Uterus (tissue), 4 donors: ENCODE measurements around the gene SCUBE1. TPM values are rescaled to one million over a fixed set of nuclear protein-coding genes. Genes with fewer than 3 reads are reported as not detected.

Experiments used
- DNase-seq, 2 donors: peaks; one replicate each; pipeline ENCODE4 v3.0.0-alpha.2; 2019 to 2020
- H3K27ac ChIP-seq, 2 donors: fragments of 200-600 bp; sonication (generic); 1 replicate in 1 of 2; 2 replicates in 1 of 2; pipeline ENCODE4 v1.5.1; 2016 to 2018
- H3K27me3 ChIP-seq, 2 donors: fragments of 200-600 bp; sonication (generic); one replicate each; pipeline ENCODE4 v1.5.1; 2018 to 2019; ENCODE audit warnings: control low read depth in 1 of 2
- H3K36me3 ChIP-seq, 2 donors: fragments of 200-600 bp; sonication (generic); one replicate each; pipeline ENCODE4 v1.5.1; 2019; ENCODE audit warnings: control low read depth in 1 of 2
- H3K4me1 ChIP-seq, 2 donors: fragments of 200-600 bp; sonication (generic); one replicate each; pipeline ENCODE4 v1.5.1; 2018 to 2019; ENCODE audit warnings: control low read depth in 1 of 2
- H3K4me3 ChIP-seq, 2 donors: fragments of 200-600 bp; sonication (generic); 1 replicate in 1 of 2; 2 replicates in 1 of 2; pipeline ENCODE4 v1.5.1; 2018 to 2019; ENCODE audit warnings: mild to moderate bottlenecking in 1 of 2
- H3K9me3 ChIP-seq, 2 donors: fragments of 200-600 bp; sonication (generic); one replicate each; pipeline ENCODE4 v1.5.1; 2019; ENCODE audit warnings: control low read depth in 1 of 2
- POLR2A ChIP-seq, 2 donors: fragments of 450-650 bp; IDR thresholded peaks; one replicate each; pipeline ENCODE4 v1.6.1; 2016; ENCODE audit warnings: antibody characterized with exemption in 2 of 2, mild to moderate bottlenecking in 1 of 2, moderate library complexity in 1 of 2
- intact Hi-C: fragments of 100-400 bp; cut with DNase I; formaldehyde crosslinking; loops from one replicate; pipeline ENCODE4 v1.15.1; 2023; ENCODE audit warnings: low total_unique reads
- total RNA-seq, 4 donors: library from RNA; depleted of rRNA in 3 of 4; stranded (reverse); fragments of >200 nt in 3 of 4; gene quantifications; one replicate each; pipeline versions ENCODE4 v1.1.0 to v1.2.4, GENCODE V29; 2014 to 2023
- TF ChIP-seq, protein P1 (sequence below), 4 experiments: fragments of 200-600 bp in 2 of 4; fragments of 450-650 bp in 2 of 4; sonication (generic) in 2 of 4; IDR thresholded peaks; one replicate each; pipeline ENCODE4 v1.5.1; 2016 to 2019; ENCODE audit warnings: antibody characterized with exemption in 4 of 4, mild to moderate bottlenecking in 2 of 4, moderate library complexity in 1 of 4
- donor health status: DM: yes; HTN: yes; CAD: no.

SCUBE1 gene
- total RNA-seq, 4 donors from 2014 or later: 0.14 to 1.7 (median 0.26) TPM; not detected in 1

DNA sequence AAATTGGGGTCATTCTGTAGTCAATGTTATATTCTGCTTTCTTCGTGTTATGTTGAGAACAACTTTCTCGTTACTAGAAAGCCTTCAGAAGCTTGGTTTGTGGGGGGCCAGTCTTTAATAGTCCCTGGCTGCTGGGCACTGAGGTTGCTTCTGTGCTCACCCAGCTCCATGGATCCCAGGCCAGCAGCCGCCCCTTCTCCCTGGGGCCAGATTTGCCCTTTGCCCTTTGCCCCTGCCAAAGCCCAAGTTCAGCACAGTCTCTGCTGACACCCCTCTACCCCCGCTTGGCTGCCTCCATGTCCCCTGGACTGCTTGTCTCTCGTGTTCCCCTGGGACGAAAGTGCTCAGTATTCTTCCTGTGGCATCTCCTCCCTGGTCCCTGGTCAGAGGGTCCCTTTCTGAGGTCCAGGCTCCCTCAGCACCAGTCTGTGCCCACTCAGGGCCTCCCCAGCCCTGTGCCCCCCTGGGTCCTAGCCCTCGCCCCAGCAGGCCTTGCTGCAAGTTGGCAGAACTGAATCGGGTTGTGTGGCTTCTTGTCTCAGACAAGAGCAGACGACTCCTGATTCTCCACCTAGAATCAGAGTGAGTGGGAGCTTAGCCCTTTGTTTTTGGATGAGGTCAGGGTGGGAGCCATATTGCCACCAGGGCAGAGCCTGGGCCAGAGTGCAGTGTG is 185.2 kb downstream of the SCUBE1 start:
- H3K9me3 ChIP-seq: no peaks in the 10 kb centered on the region
- no peak for DNase-seq
- H3K27me3 ChIP-seq: no peaks in the 10 kb centered on the region
- no peak overlapping the region for H3K4me3 ChIP-seq
- H3K27ac ChIP-seq: no peak overlapping the region
- TF ChIP-seq, protein P1, sequence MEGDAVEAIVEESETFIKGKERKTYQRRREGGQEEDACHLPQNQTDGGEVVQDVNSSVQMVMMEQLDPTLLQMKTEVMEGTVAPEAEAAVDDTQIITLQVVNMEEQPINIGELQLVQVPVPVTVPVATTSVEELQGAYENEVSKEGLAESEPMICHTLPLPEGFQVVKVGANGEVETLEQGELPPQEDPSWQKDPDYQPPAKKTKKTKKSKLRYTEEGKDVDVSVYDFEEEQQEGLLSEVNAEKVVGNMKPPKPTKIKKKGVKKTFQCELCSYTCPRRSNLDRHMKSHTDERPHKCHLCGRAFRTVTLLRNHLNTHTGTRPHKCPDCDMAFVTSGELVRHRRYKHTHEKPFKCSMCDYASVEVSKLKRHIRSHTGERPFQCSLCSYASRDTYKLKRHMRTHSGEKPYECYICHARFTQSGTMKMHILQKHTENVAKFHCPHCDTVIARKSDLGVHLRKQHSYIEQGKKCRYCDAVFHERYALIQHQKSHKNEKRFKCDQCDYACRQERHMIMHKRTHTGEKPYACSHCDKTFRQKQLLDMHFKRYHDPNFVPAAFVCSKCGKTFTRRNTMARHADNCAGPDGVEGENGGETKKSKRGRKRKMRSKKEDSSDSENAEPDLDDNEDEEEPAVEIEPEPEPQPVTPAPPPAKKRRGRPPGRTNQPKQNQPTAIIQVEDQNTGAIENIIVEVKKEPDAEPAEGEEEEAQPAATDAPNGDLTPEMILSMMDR (IDR thresholded peaks at IDR 0.05): no peak
- no peak for TF ChIP-seq POLR2A (IDR thresholded peaks at IDR 0.05)
- no peaks in the 10 kb centered on the region for H3K36me3 ChIP-seq
- H3K4me1 ChIP-seq: no peaks in the 10 kb centered on the region
- intact Hi-C loops: no loop called here

DNA sequence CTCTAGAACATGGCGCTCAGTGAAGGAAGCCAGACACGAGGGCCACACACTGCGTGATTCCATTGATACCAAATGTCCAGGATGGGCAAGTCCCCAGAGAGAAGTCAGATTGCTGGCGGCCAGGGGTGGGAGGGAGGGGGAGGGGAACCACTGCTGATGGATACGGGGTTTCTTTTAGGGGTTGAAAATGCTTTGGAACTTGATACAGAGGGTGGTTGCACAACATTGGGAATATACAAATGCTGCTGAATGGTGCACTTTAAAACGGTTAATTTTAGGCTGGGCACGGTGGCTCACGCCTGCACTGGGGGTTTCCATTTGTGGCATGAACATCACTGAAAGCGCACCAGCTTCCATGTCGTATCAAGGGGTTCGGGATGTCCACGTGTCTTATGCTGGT is 186.8 kb downstream of the SCUBE1 start:
- H3K4me1 ChIP-seq: peaks cover 0 to 8% of the 10 kb centered on the region in 2 donors
- no peak for DNase-seq
- no peak overlapping the region for H3K4me3 ChIP-seq
- TF ChIP-seq, protein P1 (IDR thresholded peaks at IDR 0.05): no peak
- no peak for TF ChIP-seq POLR2A (IDR thresholded peaks at IDR 0.05)
- no peaks in the 10 kb centered on the region for H3K36me3 ChIP-seq
- H3K27ac ChIP-seq: no peak overlapping the region
- intact Hi-C loops: no loop called here
- no peaks in the 10 kb centered on the region for H3K9me3 ChIP-seq
- H3K27me3 ChIP-seq: no peaks in the 10 kb centered on the region

DNA sequence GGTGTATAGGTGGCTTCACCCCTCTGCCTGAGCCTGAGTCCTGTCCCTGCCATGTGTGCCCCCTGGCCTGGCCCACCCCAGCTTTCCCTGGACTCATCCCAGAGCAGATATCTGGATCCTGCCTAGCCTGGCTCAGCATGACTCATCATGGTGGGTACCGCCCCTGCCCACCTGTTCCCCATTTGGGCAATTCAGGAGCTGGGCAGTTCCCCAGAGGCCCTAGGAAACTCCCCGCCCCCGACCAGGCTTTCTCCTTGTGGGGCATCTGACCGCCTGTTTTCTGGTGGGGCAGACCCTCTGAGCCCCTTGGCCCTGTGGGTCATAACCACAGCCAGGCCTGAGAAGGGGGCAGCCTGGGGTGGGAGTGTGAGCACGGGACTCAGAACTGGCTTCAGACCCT is 187.4 kb downstream of the SCUBE1 start:
- Histone ChIP-seq H3K4me3 (no peak overlapping the region), H3K9me3 (no peaks in the 10 kb centered on the region), H3K36me3 (no peaks in the 10 kb centered on the region), H3K4me1 (peaks cover 0 to 8% of the 10 kb centered on the region in 2 donors), H3K27ac (no peak overlapping the region), H3K27me3 (no peaks in the 10 kb centered on the region)
- no peak for TF ChIP-seq POLR2A (IDR thresholded peaks at IDR 0.05)
- TF ChIP-seq, protein P1 (IDR thresholded peaks at IDR 0.05): no peak
- intact Hi-C loops: no loop called here
- DNase-seq: no peak

DNA sequence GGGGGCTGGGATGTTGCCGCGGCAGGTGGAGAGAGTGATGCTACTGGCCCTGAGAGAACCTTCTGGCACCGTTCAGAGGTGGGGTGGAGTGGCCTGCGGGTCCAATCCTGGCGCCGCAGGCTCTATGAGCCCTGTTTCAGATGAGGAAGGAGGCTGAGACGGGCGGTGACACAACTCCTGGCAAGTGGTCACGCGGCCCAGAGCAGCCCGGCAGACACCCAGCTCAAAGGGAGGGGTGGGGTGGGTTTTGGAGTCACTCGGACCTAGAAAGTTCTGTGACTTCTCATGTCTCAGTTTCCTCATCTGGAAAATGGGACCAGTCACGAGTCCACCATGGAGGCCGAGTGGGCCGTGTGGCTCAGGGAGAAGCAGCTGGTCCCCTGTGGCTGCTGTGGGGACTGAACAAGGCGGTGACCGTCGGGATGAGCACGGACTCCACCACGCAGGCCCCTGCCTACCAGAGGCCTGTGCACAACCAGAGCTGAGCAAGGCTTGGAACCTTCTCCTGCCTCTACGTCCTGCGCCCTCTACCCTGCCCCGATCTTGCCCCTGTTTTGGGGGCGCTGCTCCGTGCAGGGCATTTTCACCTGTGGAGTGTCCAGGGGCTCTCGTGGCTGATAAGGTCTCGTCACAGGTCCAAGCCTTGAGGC is 188.2 kb downstream of the SCUBE1 start:
- TF ChIP-seq, protein P1 (IDR thresholded peaks at IDR 0.05): no peak
- TF ChIP-seq POLR2A (IDR thresholded peaks at IDR 0.05): no peak
- no peak overlapping the region for H3K27ac ChIP-seq
- peaks cover 0 to 8% of the 10 kb centered on the region in 2 donors for H3K4me1 ChIP-seq
- H3K36me3 ChIP-seq: no peaks in the 10 kb centered on the region
- H3K9me3 ChIP-seq: no peaks in the 10 kb centered on the region
- no peaks in the 10 kb centered on the region for H3K27me3 ChIP-seq
- no peak for DNase-seq
- intact Hi-C loops: no loop called here
- H3K4me3 ChIP-seq: no peak overlapping the region

DNA sequence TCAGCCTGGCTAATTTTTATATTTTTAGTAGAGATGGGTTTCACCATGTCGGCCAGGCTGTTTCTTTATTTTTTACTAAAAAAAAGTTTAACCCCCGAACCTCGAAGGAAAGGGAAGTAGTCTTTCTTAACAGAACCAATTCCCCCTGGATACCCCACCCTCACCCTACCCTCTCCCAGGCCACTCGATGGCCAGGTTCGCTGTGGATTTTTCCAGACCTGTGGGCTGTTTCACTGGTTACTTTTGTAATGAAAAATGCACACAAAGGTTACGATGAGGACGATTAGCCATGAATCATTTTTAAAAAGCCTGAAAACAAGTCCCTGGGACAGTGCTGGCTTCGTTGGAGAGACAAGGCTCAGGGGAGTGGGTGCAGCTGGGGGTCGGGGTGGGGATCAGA is 189.3 kb downstream of the SCUBE1 start:
- peak overlapping the region in 1 of 2 donors; percentile 42 for H3K27ac ChIP-seq
- no peak for TF ChIP-seq POLR2A (IDR thresholded peaks at IDR 0.05)
- TF ChIP-seq, protein P1 (IDR thresholded peaks at IDR 0.05): no peak
- H3K36me3 ChIP-seq: no peaks in the 10 kb centered on the region
- peaks cover 0 to 8% of the 10 kb centered on the region in 2 donors for H3K4me1 ChIP-seq
- H3K4me3 ChIP-seq: no peak overlapping the region
- intact Hi-C loops: no loop called here
- DNase-seq: no peak
- no peaks in the 10 kb centered on the region for H3K27me3 ChIP-seq
- no peaks in the 10 kb centered on the region for H3K9me3 ChIP-seq
